GM12801 (cell line): Measurements from ENCODE around the gene DUS3L.

Source experiments
- CTCF ChIP-seq: IDR thresholded peaks from one replicate; pipeline ENCODE4 v1.5.1; 2011; ENCODE audit warnings: control low read depth; ENCODE audit not compliant: insufficient read length; ENCODE audit errors: extremely low read depth

Gene DUS3L

DNA sequence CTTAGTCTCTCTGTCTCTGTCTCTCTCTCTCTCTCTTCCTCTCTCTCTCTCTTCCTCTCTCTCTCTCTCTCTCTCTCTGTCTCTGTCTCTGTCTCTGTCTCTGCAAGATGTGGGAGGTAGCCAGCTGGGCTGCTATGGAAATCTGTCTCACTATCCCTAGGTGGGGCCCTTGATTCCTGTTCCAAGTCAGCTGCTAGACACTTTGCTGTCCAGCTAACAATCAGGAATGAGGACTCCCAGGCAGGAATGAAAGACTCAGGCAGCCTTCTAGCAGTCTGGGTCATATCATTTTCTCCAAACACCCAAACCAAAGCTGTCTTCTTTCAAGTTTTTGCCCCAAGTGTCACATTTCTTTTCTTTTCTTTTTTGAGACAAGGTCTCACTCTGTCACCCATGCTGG, 47.3 kb downstream of the DUS3L start:
- TF ChIP-seq CTCF, result no peak

- TF ChIP-seq CTCF, result no peak
Measured at GRCh38 chr19:5742051-5742450, 48.9 kb downstream of the DUS3L start.

DNA sequence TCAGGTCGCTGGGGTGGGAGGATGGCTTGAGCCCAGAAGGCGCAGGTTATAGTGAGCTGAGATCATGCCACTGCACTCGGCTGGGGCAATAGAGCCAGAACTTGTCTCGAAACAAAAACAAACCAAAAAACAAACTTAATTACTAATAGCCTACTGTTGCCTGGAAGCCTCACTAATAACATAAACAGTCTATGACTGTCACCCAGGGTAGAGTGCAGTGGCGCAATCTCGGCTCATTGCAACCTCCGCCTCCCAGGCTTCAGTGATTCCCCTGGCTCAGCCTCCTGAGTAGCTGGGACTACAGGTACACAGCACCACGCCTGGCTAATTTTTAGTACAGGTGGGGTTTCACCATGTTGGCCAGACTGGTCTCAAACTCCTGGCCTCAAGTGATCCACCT, 52.5 kb downstream of the DUS3L start:
- TF ChIP-seq CTCF, result no peak
